Measurements from ENCODE around the gene STAT1. TPM values are rescaled to one million over a fixed set of nuclear protein-coding genes. Genes with fewer than 3 reads are reported as not detected.

Gene STAT1
- total RNA-seq, 1 experiment from 2014 or later: 76.5 TPM

- Histone ChIP-seq H3K27ac (ENCODE audit: low read depth, low read length, poor library complexity, severe bottlenecking) (peak overlapping the region; percentile 89), H3K4me1 (ENCODE audit: insufficient read depth, low read length, poor library complexity, severe bottlenecking) (no peaks in the 10 kb centered on the region), H3K27me3 (replicated peaks; ENCODE audit: insufficient read depth, low read depth, low read length, poor library complexity) (no peaks in the 10 kb centered on the region), H3K9me3 (ENCODE audit: low read depth, low read length, poor library complexity, severe bottlenecking) (no peaks in the 10 kb centered on the region), H3K36me3 (ENCODE audit: insufficient read depth, low read length, poor library complexity, severe bottlenecking) (no peaks in the 10 kb centered on the region), H3K4me3 (ENCODE audit: low read depth, low read length, poor library complexity, severe bottlenecking) (peak overlapping the region; percentile 70)
- intact Hi-C loops (cut with micrococcal nuclease; ENCODE audit: unreplicated experiment): no loop called here
- DNase-seq (ENCODE audit: low spot score): peak; percentile 97
- TF ChIP-seq EZH2 (IDR thresholded peaks at IDR 0.05; ENCODE audit: borderline replicate concordance, low read depth, low read length, poor library complexity, severe bottlenecking): no peak
- no peak for TF ChIP-seq CTCF (conservative IDR thresholded peaks at IDR 0.05; ENCODE audit: low read depth, low read length)
- no TSS peak for BruUV-seq (replicated peaks)
- ChIA-PET POLR2A (ENCODE audit: low non-redundant PET) (interaction anchor here (0.6 kb wide), 1 partner anchor 63 kb away, joined by 3 read pairs; no protein-coding TSS in a partner anchor), CTCF (no interaction called here)
Measured at GRCh38 chr2:191020221-191020741, 6.3 kb upstream of the STAT1 start.

DNA sequence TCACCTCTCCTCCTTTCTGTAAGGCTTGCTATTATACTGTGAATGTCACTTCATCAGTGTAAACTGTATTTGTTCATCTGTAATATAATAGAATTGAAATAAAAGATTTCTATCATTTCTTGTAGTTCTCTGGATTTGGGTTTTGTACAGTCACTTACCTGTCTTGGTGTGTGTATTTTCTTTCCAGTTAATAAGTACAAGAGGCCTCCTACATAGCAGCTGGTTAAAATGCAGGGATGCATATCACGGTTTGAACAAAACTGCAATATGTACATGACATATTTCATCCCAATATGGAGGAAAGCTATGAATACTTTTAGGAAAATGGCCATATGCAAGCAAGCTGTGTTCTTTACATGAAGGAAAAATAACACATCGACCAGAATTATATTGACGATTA lies 5.4 kb upstream of the STAT1 start:
- no peaks in the 10 kb centered on the region for H3K36me3 ChIP-seq (ENCODE audit: insufficient read depth, low read length, poor library complexity, severe bottlenecking)
- ChIA-PET CTCF (no interaction called here), POLR2A (ENCODE audit: low non-redundant PET) (no interaction called here)
- no peaks in the 10 kb centered on the region for H3K27me3 ChIP-seq (replicated peaks; ENCODE audit: insufficient read depth, low read depth, low read length, poor library complexity)
- no peaks in the 10 kb centered on the region for H3K4me1 ChIP-seq (ENCODE audit: insufficient read depth, low read length, poor library complexity, severe bottlenecking)
- intact Hi-C loops (cut with micrococcal nuclease; ENCODE audit: unreplicated experiment): loop anchor here (10.0 kb wide), 1 partner anchor 375 kb away; the partner anchor contains the start of gene NAB1
- TF ChIP-seq CTCF (conservative IDR thresholded peaks at IDR 0.05; ENCODE audit: low read depth, low read length) (no peak), EZH2 (IDR thresholded peaks at IDR 0.05; ENCODE audit: borderline replicate concordance, low read depth, low read length, poor library complexity, severe bottlenecking) (no peak)
- DNase-seq (ENCODE audit: low spot score): no peak
- BruUV-seq (replicated peaks): no TSS peak
- H3K9me3 ChIP-seq (ENCODE audit: low read depth, low read length, poor library complexity, severe bottlenecking): no peaks in the 10 kb centered on the region
- no peak overlapping the region for H3K4me3 ChIP-seq (ENCODE audit: low read depth, low read length, poor library complexity, severe bottlenecking)
- H3K27ac ChIP-seq (ENCODE audit: low read depth, low read length, poor library complexity, severe bottlenecking): no peak overlapping the region

- TF ChIP-seq EZH2 (IDR thresholded peaks at IDR 0.05; ENCODE audit: borderline replicate concordance, low read depth, low read length, poor library complexity, severe bottlenecking) (no peak), CTCF (conservative IDR thresholded peaks at IDR 0.05; ENCODE audit: low read depth, low read length) (no peak)
- Histone ChIP-seq H3K27ac (ENCODE audit: low read depth, low read length, poor library complexity, severe bottlenecking) (no peak overlapping the region), H3K4me3 (ENCODE audit: low read depth, low read length, poor library complexity, severe bottlenecking) (no peak overlapping the region), H3K9me3 (ENCODE audit: low read depth, low read length, poor library complexity, severe bottlenecking) (no peaks in the 10 kb centered on the region), H3K36me3 (ENCODE audit: insufficient read depth, low read length, poor library complexity, severe bottlenecking) (no peaks in the 10 kb centered on the region), H3K27me3 (replicated peaks; ENCODE audit: insufficient read depth, low read depth, low read length, poor library complexity) (no peaks in the 10 kb centered on the region), H3K4me1 (ENCODE audit: insufficient read depth, low read length, poor library complexity, severe bottlenecking) (no peaks in the 10 kb centered on the region)
- POLR2A ChIA-PET (ENCODE audit: low non-redundant PET): no interaction called here
- CTCF ChIA-PET: no interaction called here
- intact Hi-C loops (cut with micrococcal nuclease; ENCODE audit: unreplicated experiment): loop anchor here (10.0 kb wide), 1 partner anchor 374 kb away; the partner anchor contains the start of gene NAB1
- no peak for DNase-seq (ENCODE audit: low spot score)
- no TSS peak for BruUV-seq (replicated peaks)
Measured at GRCh38 chr2:191018643-191019119, 4.7 kb upstream of the STAT1 start.
